Astrocyte (in vitro differentiated cells and primary cell): Measurements from ENCODE around the gene IDUA. TPM values are rescaled to one million over a fixed set of nuclear protein-coding genes. Genes with fewer than 3 reads are reported as not detected.

ENCODE experiments used
- DNase-seq: peaks from one replicate; pipeline ENCODE4 v3.0.0-alpha.2; 2010; ENCODE audit warnings: low read depth
- FAIRE-seq: peaks from 2 replicates; lab custom pipeline; 2011; peaks lifted over from hg19 to GRCh38; lab: Jason Lieb, UNC
- H2AFZ ChIP-seq: 2 replicates; pipeline ENCODE4 v1.6.0; 2012; ENCODE audit warnings: low read depth, low read length, inconsistent platforms
- H3K27ac ChIP-seq: 2 replicates; pipeline ENCODE4 v1.5.1; 2011; ENCODE audit warnings: low read depth, low read length, inconsistent platforms
- H3K27me3 ChIP-seq: 2 replicates; pipeline ENCODE4 v1.6.0; 2011; ENCODE audit warnings: low read length, inconsistent platforms; ENCODE audit not compliant: insufficient read depth
- H3K36me3 ChIP-seq: 2 replicates; pipeline ENCODE4 v1.5.1; 2011; ENCODE audit warnings: low read length, inconsistent platforms; ENCODE audit not compliant: insufficient read depth
- H3K4me1 ChIP-seq: 2 replicates; pipeline ENCODE4 v1.5.1; 2011; ENCODE audit warnings: low read length, inconsistent platforms; ENCODE audit not compliant: insufficient read depth
- H3K4me2 ChIP-seq: 2 replicates; pipeline ENCODE4 v1.6.0; 2012; ENCODE audit warnings: low read length, inconsistent platforms
- H3K4me3 ChIP-seq: 2 replicates; pipeline ENCODE4 v1.5.1; 2011; ENCODE audit warnings: low read depth, mild to moderate bottlenecking, low read length, inconsistent platforms; ENCODE audit not compliant: insufficient read depth
- H3K79me2 ChIP-seq: 2 replicates; pipeline ENCODE4 v1.6.0; 2012; ENCODE audit warnings: mild to moderate bottlenecking, low read length, inconsistent platforms; ENCODE audit not compliant: insufficient read depth
- H3K9ac ChIP-seq: 2 replicates; pipeline ENCODE4 v1.6.0; 2012; ENCODE audit warnings: mild to moderate bottlenecking, low read length, inconsistent platforms
- H3K9me3 ChIP-seq: 2 replicates; pipeline ENCODE4 v1.5.1; 2012; ENCODE audit warnings: low read depth, mild to moderate bottlenecking, low read length, inconsistent platforms; ENCODE audit not compliant: insufficient read depth
- H4K20me1 ChIP-seq: 2 replicates; pipeline ENCODE4 v1.6.0; 2012; ENCODE audit warnings: low read length, inconsistent platforms; ENCODE audit not compliant: insufficient read depth
- H3K27ac Mint-ChIP-seq: one replicate; pipeline ENCODE4 v1.8.0; 2021; ENCODE audit warnings: mild to moderate bottlenecking, mixed read lengths; ENCODE audit not compliant: unreplicated experiment
- H3K27me3 Mint-ChIP-seq: one replicate; pipeline ENCODE4 v1.8.0; 2021; ENCODE audit warnings: low read depth, mixed read lengths; ENCODE audit not compliant: unreplicated experiment
- H3K36me3 Mint-ChIP-seq: one replicate; pipeline ENCODE4 v1.8.0; 2021; ENCODE audit warnings: low read depth, mixed read lengths; ENCODE audit not compliant: unreplicated experiment
- H3K4me1 Mint-ChIP-seq: one replicate; pipeline ENCODE4 v1.8.0; 2021; ENCODE audit warnings: low read depth, mixed read lengths; ENCODE audit not compliant: unreplicated experiment
- H3K4me3 Mint-ChIP-seq: one replicate; pipeline ENCODE4 v1.8.0; 2021; ENCODE audit warnings: mild to moderate bottlenecking, moderate library complexity, mixed read lengths; ENCODE audit not compliant: unreplicated experiment
- H3K9me3 Mint-ChIP-seq: one replicate; pipeline ENCODE4 v1.8.0; 2021; ENCODE audit warnings: mild to moderate bottlenecking, mixed read lengths; ENCODE audit not compliant: unreplicated experiment
- EZH2 ChIP-seq: IDR thresholded peaks from 2 replicates; pipeline ENCODE4 v1.6.1; 2012; ENCODE audit warnings: mild to moderate bottlenecking, low read length, inconsistent platforms; ENCODE audit not compliant: insufficient read depth
- total RNA-seq: library from RNA; stranded (reverse); gene quantifications from 2 replicates; pipeline ENCODE4 v1.2.1, GENCODE V29; 2021
- TF ChIP-seq, protein P1 (sequence below): IDR thresholded peaks from 2 replicates; pipeline ENCODE4 v1.5.1; 2011; ENCODE audit warnings: low read depth, mild to moderate bottlenecking, inconsistent platforms, low read length, moderate library complexity; ENCODE audit not compliant: insufficient read depth

The IDUA gene
- total RNA-seq, 1 donor from 2014 or later: 20.5 TPM

DNA sequence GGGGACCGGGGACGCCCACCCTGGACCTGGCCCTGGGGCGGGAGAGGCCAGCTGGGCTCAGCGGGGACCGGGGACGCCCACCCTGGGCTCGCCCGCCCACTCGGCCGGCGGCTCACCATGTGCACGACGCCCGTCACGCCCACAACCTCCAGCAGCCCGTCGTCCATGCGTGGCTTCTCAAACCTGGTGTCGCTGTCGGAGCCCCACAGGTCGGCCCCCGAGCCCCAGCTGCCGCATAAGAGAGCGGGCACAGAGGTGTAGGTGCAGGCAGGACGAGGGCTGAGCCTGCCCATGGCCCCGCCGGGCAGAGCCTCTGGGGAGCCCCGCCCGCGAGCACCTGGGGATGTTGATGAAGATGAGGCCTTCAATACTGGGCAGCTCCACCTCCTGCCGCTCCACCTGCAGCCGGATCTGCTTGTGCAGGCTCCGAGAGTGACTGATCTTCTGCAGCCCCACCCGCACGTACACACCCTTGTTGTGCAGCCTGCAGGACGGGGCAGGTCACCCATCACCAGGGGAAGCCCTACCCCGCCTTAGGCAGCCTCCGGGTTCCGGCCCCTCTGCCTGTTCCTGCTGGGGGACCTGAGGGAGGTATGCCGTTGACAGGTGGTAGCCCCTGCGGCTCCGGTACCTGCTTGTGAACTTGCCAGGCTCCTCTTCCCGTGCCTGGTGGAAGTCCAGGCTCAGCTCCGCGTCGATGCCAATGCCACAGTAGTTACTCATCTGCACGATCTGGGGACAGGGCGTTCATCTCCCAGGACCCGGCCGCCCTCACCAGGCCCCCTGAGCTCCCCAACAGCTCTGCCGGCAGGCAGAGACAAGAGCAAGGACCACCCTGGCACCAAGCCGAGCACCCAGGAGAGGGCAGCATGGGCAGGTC is 25.3 kb upstream of the IDUA start:
- Histone ChIP-seq H3K4me1 (no peaks in the 10 kb centered on the region), H3K27ac (no peak overlapping the region), H3K9ac (no peak overlapping the region), H3K4me2 (no peak overlapping the region), H3K27me3 (no peaks in the 10 kb centered on the region), H4K20me1 (no peaks in the 10 kb centered on the region), H3K36me3 (no peaks in the 10 kb centered on the region), H3K9me3 (no peaks in the 10 kb centered on the region), H3K79me2 (no peaks in the 10 kb centered on the region), H3K4me3 (no peak overlapping the region), H2AFZ (no peak overlapping the region)
- H3K4me1 Mint-ChIP-seq: no peaks in the 10 kb centered on the region
- H3K36me3 Mint-ChIP-seq: peaks cover 2% of the 10 kb centered on the region
- H3K27me3 Mint-ChIP-seq: no peaks in the 10 kb centered on the region
- DNase-seq (no peak), FAIRE-seq (no peak)
- no peaks in the 10 kb centered on the region for H3K9me3 Mint-ChIP-seq
- H3K4me3 Mint-ChIP-seq: no peak overlapping the region
- TF ChIP-seq EZH2: no peak
- TF ChIP-seq, protein P1, sequence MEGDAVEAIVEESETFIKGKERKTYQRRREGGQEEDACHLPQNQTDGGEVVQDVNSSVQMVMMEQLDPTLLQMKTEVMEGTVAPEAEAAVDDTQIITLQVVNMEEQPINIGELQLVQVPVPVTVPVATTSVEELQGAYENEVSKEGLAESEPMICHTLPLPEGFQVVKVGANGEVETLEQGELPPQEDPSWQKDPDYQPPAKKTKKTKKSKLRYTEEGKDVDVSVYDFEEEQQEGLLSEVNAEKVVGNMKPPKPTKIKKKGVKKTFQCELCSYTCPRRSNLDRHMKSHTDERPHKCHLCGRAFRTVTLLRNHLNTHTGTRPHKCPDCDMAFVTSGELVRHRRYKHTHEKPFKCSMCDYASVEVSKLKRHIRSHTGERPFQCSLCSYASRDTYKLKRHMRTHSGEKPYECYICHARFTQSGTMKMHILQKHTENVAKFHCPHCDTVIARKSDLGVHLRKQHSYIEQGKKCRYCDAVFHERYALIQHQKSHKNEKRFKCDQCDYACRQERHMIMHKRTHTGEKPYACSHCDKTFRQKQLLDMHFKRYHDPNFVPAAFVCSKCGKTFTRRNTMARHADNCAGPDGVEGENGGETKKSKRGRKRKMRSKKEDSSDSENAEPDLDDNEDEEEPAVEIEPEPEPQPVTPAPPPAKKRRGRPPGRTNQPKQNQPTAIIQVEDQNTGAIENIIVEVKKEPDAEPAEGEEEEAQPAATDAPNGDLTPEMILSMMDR: no peak
- H3K27ac Mint-ChIP-seq: no peak overlapping the region

DNA sequence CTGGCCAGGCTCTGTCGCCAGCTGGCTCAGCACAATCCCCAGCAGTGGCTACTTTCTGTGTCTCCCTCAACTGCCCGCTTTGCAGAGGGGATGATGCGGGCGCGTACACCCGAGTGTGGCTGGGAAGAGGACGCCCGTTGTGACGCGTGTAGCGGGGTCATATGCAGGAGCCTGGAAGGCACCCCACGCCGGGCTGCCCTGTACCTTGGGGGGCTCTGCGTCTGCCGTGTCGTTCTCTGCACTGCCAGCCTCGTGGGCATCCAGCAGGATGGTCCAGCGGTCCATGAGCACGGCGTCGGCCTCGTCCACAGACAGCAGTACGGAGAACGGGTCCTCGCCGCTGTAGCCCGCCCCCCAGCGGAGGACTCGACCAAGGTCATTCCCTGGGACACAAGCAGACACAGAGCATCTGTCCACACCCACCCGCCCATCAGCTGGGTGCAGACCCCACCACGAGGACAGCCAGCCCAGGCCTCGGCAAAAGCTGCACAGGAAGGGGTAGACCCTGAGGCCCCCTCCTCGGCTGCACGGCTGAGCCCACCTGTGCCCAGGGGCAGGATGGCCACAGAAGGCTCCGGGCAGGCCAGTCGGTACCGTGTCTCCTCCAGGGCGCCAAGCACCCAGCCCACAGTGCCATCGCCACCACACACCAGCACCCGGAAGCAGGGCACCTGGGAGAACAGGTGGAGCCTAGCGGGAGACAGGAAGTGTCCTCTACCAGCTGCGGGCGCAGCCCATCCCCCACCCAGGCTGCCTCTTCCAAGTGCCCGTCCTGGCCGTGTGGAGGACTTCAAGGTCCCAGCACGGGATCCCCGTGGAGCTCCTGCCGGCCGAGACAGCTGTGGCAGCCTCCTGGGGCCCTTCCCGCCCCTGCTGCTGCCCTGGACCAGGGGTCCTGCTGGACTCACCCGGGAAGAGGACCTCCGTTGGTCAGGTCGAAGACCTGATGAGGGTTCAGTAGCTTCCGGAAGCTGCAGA is 24.3 kb upstream of the IDUA start:
- FAIRE-seq: no peak
- H3K27ac ChIP-seq: no peak overlapping the region
- no peaks in the 10 kb centered on the region for H3K27me3 ChIP-seq
- TF ChIP-seq EZH2: no peak
- TF ChIP-seq, protein P1: no peak
- H3K9me3 ChIP-seq: no peaks in the 10 kb centered on the region
- no peaks in the 10 kb centered on the region for H3K4me1 ChIP-seq
- no peak overlapping the region for H2AFZ ChIP-seq
- H3K27ac Mint-ChIP-seq: no peak overlapping the region
- DNase-seq: no peak
- H4K20me1 ChIP-seq: no peaks in the 10 kb centered on the region
- H3K27me3 Mint-ChIP-seq: no peaks in the 10 kb centered on the region
- no peak overlapping the region for H3K4me3 ChIP-seq
- no peak overlapping the region for H3K4me3 Mint-ChIP-seq
- no peak overlapping the region for H3K9ac ChIP-seq
- no peak overlapping the region for H3K4me2 ChIP-seq
- peaks cover 2% of the 10 kb centered on the region for H3K36me3 Mint-ChIP-seq
- no peaks in the 10 kb centered on the region for H3K79me2 ChIP-seq
- H3K4me1 Mint-ChIP-seq: no peaks in the 10 kb centered on the region
- no peaks in the 10 kb centered on the region for H3K9me3 Mint-ChIP-seq
- H3K36me3 ChIP-seq: no peaks in the 10 kb centered on the region
